ENCODE results near the gene GRAMD1B.

DNA sequence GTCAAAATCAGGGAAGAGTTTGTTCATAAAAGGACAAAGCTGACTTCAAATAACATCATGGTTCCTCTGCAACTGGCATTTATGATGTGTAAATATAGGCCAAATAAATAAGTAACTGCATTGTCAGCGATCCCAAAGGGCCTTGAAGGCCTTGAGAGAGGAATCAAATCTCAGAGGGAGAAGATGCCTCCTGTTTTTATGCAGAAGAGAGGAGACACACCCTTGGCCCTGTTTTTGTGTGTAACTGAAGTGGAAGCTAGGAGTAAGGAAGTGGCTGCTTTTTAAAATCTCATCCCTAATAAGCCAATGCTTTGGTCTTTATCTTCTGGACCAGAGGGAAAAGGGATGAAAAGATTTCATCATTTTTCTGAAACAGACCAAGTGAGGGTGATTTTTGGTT, 240.0 kb downstream of the GRAMD1B start:
- TF ChIP-seq EZH2phosphoT487 (IDR thresholded peaks at IDR 0.05; ENCODE audit: borderline replicate concordance, low read length): no peak
- TF ChIP-seq, protein P1, sequence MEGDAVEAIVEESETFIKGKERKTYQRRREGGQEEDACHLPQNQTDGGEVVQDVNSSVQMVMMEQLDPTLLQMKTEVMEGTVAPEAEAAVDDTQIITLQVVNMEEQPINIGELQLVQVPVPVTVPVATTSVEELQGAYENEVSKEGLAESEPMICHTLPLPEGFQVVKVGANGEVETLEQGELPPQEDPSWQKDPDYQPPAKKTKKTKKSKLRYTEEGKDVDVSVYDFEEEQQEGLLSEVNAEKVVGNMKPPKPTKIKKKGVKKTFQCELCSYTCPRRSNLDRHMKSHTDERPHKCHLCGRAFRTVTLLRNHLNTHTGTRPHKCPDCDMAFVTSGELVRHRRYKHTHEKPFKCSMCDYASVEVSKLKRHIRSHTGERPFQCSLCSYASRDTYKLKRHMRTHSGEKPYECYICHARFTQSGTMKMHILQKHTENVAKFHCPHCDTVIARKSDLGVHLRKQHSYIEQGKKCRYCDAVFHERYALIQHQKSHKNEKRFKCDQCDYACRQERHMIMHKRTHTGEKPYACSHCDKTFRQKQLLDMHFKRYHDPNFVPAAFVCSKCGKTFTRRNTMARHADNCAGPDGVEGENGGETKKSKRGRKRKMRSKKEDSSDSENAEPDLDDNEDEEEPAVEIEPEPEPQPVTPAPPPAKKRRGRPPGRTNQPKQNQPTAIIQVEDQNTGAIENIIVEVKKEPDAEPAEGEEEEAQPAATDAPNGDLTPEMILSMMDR (IDR thresholded peaks at IDR 0.05; ENCODE audit: low read depth, low read length, poor library complexity, severe bottlenecking): no peak

Measured in DOHH2 (cell line).